Measurements from ENCODE around the gene GGTLC1.

Gene GGTLC1

DNA sequence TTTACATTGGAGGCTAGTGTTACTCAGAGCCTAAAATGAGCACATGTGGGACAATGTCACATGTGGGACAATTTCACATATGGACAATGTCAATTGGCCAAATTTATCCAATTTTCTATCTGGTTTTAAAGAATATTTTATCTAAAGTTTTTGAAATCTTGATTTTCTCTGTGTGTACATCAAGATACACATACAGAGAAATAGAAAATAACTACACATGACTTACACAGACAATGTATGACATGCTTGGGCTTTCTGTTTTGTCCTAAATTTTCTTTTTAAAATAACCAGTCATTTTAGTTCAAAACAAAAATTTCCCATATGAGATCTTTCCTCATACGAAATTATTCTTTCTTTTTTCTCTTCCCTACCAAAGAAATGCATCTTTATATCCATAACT is 24.6 kb downstream of the GGTLC1 start:
- no peak for DNase-seq

DNA sequence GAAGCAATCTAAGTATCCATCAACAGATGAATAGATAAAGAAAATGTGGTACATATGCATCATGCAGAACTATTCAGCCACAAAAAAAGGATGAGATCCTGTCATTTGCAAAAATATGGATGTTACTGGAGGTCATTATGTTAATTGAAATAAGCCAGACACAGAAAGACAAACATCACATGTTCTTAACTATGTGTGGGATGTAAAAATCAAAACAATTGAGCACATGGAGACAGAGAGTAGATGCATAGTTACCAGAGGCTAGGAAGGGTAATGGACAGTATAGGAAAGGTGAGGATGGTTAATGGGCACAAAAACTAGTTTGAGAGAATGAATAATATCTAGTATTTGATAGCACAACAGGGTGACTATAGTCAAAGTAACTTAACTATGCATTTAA is 26.3 kb downstream of the GGTLC1 start:
- DNase-seq: no peak

DNA sequence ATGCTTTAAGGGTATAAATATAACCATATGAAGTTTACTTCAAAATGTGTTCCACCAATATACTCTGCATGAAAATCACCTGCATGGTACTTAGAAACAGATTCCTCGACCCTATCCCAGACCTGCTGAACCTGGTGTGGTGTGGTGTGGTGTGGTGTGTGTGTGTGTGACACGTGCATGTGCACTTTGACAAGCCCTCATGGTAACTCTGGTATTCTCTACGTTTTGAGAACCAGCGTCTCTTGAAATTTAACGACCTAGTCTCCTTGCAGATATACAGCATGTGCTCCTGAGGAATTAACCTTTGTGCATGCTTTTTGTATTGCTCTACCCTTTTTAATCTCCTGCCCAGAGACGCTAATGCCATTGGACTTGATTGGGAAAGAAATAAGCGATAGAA is 29.5 kb downstream of the GGTLC1 start:
- no peak for DNase-seq

DNA sequence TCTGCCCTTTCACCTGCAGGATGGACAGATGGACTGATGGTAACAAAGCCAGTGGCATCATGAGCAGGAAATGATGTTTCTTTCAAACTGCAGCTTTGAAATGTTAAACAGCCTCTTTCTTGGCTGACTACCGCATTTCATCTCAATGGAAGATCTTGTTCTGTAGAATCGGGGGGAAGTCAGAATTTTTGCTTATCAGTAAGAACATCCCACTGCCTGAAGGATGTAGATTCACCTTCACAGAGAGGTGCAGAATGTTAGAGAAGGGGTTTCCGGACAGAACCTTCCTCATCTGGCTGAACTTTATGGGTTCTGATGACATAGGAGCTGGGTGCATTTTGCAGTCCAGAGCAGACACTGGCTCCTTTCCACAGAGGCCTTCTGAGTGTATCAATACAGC is 32.7 kb downstream of the GGTLC1 start:
- DNase-seq: no peak

DNA sequence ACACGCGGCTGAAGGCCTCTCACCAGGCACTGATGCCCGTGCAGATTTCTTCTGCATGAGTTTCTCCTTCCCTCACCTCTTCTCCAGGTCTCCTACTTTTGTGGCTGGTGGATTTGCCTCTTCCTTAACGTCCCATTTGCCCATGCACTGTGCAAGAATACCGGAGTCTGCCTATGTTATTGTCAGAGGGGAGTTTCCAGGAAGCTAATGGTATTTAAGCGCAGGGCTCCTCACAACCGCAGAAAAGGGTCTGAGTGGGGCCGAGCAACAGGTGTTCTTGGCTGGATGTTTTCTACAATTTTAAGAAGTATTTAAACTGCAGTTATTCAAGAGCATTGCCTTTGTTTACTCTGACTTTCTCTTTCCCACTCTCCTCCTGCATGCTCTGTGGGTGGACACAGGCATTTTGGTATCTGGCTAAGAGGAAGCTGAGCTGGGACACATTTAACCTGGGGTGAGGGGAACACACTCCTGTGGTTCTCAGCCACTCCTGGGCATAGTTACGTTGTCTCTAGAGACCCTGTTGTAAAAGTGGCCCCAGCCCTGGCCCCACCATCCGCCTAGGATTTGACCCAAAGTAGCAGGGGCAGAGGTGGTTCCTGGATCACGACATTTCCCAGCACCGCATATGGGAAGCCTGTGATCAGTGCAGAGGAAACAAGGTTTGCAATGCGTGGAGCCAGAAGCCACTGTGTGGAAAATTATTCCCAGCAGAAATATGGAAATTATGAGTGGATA is 34.4 kb downstream of the GGTLC1 start:
- DNase-seq: no peak

DNA sequence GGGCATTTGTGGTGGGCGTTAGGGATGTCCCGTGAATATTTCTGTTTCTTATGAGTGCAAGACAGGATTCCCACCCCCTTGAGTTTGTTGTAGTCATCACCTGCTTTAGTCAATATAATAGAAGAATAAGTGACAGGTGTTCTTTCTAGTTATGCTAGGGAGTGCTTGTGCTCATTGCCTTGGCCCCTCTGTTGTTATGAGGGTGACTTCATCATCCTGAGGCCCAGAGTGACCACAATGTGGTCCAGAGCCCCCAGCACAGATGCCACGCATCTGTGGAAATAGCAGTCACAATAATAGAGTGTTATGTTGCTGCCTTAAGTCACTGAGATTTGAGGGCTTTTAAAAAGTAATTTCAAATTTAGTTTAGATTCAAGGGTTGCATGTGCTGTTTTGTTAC is 42.4 kb downstream of the GGTLC1 start:
- DNase-seq: no peak

DNA sequence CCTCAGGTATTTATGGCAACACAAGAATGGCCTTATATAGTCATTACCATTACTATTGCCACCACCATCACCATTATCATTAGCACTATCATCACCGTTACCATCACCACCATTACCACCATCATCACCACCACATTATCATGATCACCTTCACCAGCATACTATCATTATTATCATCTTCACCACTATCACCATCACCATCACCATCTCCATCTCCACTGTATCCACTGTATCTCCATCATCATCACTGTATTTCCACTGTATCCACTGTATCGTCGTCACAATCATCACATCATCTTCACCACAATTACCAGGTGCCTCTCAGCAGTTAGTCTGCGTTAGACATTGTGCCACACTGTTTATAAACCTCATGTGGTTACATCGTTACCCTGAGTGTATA is 45.3 kb downstream of the GGTLC1 start:
- no peak for DNase-seq

DNA sequence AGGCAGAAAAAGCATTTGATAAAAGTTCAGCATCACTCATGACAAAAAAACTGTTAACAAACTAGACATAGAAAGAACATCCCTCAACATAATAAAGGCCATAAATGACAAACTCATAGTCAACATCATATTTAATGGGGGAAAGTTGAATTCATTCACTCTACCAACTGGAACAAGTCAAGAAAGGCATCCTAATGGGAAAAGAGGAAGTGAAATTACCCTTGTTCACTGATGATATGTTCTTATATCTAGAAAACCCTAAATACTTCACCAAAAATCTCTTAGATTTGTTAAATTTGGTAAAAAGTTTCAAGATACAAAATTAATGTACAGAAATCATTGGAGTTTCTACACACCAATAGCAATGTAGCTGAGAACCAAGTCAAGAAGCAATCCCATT is 48.9 kb downstream of the GGTLC1 start:
- no peak for DNase-seq

DNA sequence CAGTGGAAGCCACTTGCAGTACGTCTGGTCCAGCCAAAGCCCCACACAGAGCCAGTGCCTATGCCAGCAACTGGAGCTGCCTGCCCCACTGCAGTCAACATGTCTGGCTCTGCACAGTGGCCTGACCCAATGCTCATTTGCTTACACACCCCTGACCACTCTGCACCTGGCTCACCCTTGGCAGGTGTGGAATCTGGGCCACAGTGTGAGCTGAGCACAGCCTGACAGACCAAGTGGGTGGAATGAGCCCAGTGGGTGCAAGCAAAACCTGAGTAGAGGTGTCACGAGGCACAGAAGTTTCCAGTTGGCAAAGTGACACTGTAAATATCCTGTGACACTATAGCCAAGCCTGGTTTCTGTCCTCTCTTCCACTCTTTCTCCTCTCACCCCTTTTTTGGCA is 49.5 kb downstream of the GGTLC1 start:
- no peak for DNase-seq

DNA sequence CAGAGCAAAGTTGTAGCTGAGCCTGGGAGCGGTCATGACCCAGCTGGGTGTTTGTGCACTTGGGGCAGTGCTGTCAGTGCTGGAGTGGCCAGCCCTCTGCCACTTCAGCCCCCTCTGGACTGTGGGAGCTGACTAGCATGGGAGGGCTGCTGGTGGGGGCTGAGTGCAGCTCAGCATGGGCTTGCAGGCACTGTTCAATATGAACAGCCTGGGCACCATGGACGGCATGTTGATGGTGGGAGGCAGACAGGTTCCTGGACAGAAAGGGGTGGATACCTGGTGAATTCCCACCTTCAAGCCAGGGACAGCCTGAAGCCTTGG is 50.5 kb downstream of the GGTLC1 start:
- DNase-seq: no peak

DNA sequence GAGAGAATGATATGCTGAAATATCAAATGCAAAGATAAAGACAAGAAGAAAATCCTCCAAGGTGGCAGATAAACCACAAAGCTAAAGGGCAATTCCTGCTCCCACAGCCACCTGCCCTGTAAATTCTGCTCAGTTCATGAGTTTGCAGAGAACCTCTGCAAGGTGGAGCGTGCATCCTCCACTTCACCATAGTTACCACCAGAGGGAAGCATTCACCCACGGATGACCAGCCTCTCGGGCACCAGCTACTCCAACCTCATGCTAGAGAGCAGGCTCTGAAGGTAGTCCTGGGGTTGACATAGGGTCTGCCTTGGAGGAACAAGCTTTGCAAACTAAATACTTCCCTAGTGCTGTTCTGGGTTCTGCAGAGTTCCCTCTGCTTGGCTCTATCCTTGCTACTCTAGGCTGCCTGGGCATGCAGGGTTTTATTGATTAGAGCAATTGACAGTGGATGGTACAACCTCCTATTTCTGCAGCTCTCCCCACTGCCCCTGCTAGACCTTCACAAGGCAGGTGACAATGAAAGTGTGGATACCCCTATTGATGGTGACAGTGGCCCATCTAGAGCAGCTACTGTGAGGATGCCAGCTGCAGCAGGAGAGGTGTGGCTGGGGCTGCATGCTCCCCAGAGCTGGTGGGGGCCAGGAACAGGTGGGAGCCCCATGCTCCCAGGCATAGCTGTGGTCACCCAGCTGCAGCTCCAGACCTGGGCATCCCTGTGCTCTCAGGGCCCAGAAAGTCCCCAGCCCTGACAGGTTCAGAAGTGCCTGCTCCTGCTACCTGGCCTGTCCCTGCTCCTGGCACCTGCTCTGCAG is 51.1 kb downstream of the GGTLC1 start:
- peak; percentile 42 to 51 for DNase-seq
